ENCODE data around the gene GSTA4. TPM values are rescaled to one million over a fixed set of nuclear protein-coding genes. Genes with fewer than 3 reads are reported as not detected.

The GSTA4 gene
- polyA plus RNA-seq, 1 donor from 2014 or later, result 764 TPM

DNA sequence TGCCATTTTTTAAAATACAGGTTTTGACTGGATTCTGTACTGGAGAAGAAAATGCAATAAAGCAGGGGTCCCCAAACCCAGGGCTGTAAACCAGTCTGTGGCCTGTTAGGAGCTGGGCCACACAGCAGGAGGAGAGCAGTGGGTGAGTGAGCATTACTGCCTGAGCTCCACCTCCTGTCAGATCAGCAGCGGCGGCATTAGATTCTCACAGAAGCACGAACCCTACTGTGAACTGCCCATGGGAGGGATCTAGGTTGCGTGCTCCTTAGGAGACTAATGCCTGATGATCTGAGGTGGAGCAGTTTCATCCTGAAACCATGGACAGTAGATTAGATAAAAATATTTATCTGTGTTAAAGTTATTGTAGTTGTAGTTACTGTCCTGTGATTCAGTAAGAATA lies 49.0 kb upstream of the GSTA4 start:
- no peaks in the 10 kb centered on the region for H3K9me3 ChIP-seq (ENCODE audit: low read length)
- no peak overlapping the region for H2AFZ ChIP-seq (ENCODE audit: low read depth, low read length)
- H3K9me2 ChIP-seq (ENCODE audit: insufficient read depth, low read length), result no peaks in the 10 kb centered on the region
- no peak overlapping the region for H3K4me3 ChIP-seq (ENCODE audit: low read length)
- H3K79me2 ChIP-seq (replicated peaks; ENCODE audit: insufficient read depth, low read length), result peaks cover 4% of the 10 kb centered on the region
- no peak overlapping the region for H3K9ac ChIP-seq (ENCODE audit: low read length)
- TF ChIP-seq RAD21 (conservative IDR thresholded peaks at IDR 0.05), result no peak
- TF ChIP-seq, protein P1, sequence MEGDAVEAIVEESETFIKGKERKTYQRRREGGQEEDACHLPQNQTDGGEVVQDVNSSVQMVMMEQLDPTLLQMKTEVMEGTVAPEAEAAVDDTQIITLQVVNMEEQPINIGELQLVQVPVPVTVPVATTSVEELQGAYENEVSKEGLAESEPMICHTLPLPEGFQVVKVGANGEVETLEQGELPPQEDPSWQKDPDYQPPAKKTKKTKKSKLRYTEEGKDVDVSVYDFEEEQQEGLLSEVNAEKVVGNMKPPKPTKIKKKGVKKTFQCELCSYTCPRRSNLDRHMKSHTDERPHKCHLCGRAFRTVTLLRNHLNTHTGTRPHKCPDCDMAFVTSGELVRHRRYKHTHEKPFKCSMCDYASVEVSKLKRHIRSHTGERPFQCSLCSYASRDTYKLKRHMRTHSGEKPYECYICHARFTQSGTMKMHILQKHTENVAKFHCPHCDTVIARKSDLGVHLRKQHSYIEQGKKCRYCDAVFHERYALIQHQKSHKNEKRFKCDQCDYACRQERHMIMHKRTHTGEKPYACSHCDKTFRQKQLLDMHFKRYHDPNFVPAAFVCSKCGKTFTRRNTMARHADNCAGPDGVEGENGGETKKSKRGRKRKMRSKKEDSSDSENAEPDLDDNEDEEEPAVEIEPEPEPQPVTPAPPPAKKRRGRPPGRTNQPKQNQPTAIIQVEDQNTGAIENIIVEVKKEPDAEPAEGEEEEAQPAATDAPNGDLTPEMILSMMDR (IDR thresholded peaks at IDR 0.05; ENCODE audit: poor library complexity, severe bottlenecking), result no peak
- TF ChIP-seq EZH2 (IDR thresholded peaks at IDR 0.05; ENCODE audit: borderline replicate concordance, insufficient read depth, low read length, poor library complexity, severe bottlenecking), result no peak
- TF ChIP-seq SMC3 (conservative IDR thresholded peaks at IDR 0.05; ENCODE audit: poor library complexity), result no peak
- TF ChIP-seq, protein P2, sequence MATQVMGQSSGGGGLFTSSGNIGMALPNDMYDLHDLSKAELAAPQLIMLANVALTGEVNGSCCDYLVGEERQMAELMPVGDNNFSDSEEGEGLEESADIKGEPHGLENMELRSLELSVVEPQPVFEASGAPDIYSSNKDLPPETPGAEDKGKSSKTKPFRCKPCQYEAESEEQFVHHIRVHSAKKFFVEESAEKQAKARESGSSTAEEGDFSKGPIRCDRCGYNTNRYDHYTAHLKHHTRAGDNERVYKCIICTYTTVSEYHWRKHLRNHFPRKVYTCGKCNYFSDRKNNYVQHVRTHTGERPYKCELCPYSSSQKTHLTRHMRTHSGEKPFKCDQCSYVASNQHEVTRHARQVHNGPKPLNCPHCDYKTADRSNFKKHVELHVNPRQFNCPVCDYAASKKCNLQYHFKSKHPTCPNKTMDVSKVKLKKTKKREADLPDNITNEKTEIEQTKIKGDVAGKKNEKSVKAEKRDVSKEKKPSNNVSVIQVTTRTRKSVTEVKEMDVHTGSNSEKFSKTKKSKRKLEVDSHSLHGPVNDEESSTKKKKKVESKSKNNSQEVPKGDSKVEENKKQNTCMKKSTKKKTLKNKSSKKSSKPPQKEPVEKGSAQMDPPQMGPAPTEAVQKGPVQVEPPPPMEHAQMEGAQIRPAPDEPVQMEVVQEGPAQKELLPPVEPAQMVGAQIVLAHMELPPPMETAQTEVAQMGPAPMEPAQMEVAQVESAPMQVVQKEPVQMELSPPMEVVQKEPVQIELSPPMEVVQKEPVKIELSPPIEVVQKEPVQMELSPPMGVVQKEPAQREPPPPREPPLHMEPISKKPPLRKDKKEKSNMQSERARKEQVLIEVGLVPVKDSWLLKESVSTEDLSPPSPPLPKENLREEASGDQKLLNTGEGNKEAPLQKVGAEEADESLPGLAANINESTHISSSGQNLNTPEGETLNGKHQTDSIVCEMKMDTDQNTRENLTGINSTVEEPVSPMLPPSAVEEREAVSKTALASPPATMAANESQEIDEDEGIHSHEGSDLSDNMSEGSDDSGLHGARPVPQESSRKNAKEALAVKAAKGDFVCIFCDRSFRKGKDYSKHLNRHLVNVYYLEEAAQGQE (IDR thresholded peaks at IDR 0.05; ENCODE audit: borderline replicate concordance), result no peak
- TF ChIP-seq POLR2AphosphoS5 (IDR thresholded peaks at IDR 0.05), result no peak
- no peak for TF ChIP-seq TAF1 (IDR thresholded peaks at IDR 0.05; ENCODE audit: low read depth)
- no peak for TF ChIP-seq EP300 (conservative IDR thresholded peaks at IDR 0.05; ENCODE audit: poor library complexity, severe bottlenecking)
- no peak for TF ChIP-seq MXI1 (conservative IDR thresholded peaks at IDR 0.05; ENCODE audit: poor library complexity, severe bottlenecking)
- no peaks in the 10 kb centered on the region for H3F3A ChIP-seq (ENCODE audit: insufficient read depth, low read length, poor library complexity, severe bottlenecking)
- no peak overlapping the region for H3K27ac ChIP-seq (ENCODE audit: low read length)
- peaks cover 20% of the 10 kb centered on the region for H3K36me3 ChIP-seq (ENCODE audit: insufficient read depth, low read length)
- H3K4me2 ChIP-seq (ENCODE audit: low read length), result no peak overlapping the region
- no peaks in the 10 kb centered on the region for H4K20me1 ChIP-seq (ENCODE audit: insufficient read depth)
- H3K27me3 ChIP-seq (ENCODE audit: insufficient read depth, low read depth, low read length), result no peaks in the 10 kb centered on the region

DNA sequence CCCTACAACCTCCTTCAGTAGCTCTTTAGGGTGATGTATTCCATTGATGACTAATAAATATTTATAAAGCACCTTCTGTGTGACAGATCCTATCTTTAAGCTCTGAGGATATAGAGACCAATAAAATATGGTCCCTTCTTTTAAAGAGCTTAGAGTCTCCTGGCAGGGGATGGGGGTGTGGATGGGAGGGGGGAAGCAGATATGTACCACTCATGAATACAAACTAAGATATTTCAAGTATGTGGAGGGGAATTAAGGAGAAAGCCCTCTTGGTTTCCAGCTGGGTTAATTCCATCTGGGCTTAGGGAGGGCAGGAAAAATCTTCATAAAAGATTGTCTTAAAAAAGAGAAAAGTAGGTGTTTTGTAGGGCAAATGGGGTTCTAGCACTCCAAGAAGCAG lies 48.5 kb upstream of the GSTA4 start:
- Histone ChIP-seq H4K20me1 (ENCODE audit: insufficient read depth) (no peaks in the 10 kb centered on the region), H3K9ac (ENCODE audit: low read length) (no peak overlapping the region), H3K79me2 (replicated peaks; ENCODE audit: insufficient read depth, low read length) (peaks cover 4% of the 10 kb centered on the region), H3K9me2 (ENCODE audit: insufficient read depth, low read length) (no peaks in the 10 kb centered on the region), H3K4me2 (ENCODE audit: low read length) (no peak overlapping the region), H3K36me3 (ENCODE audit: insufficient read depth, low read length) (peaks cover 20% of the 10 kb centered on the region), H3K9me3 (ENCODE audit: low read length) (no peaks in the 10 kb centered on the region), H3F3A (ENCODE audit: insufficient read depth, low read length, poor library complexity, severe bottlenecking) (no peaks in the 10 kb centered on the region), H3K4me3 (ENCODE audit: low read length) (no peak overlapping the region), H3K27me3 (ENCODE audit: insufficient read depth, low read depth, low read length) (no peaks in the 10 kb centered on the region), H3K27ac (ENCODE audit: low read length) (no peak overlapping the region), H2AFZ (ENCODE audit: low read depth, low read length) (no peak overlapping the region)
- TF ChIP-seq, protein P1 (IDR thresholded peaks at IDR 0.05; ENCODE audit: poor library complexity, severe bottlenecking), result no peak
- TF ChIP-seq POLR2AphosphoS5 (IDR thresholded peaks at IDR 0.05), result no peak
- no peak for TF ChIP-seq MXI1 (conservative IDR thresholded peaks at IDR 0.05; ENCODE audit: poor library complexity, severe bottlenecking)
- no peak for TF ChIP-seq EZH2 (IDR thresholded peaks at IDR 0.05; ENCODE audit: borderline replicate concordance, insufficient read depth, low read length, poor library complexity, severe bottlenecking)
- TF ChIP-seq, protein P2 (IDR thresholded peaks at IDR 0.05; ENCODE audit: borderline replicate concordance), result no peak
- no peak for TF ChIP-seq RAD21 (conservative IDR thresholded peaks at IDR 0.05)
- no peak for TF ChIP-seq EP300 (conservative IDR thresholded peaks at IDR 0.05; ENCODE audit: poor library complexity, severe bottlenecking)
- no peak for TF ChIP-seq SMC3 (conservative IDR thresholded peaks at IDR 0.05; ENCODE audit: poor library complexity)
- no peak for TF ChIP-seq TAF1 (IDR thresholded peaks at IDR 0.05; ENCODE audit: low read depth)

Data from neural cell (in vitro differentiated cells).